ENCODE results near the gene SVOP. TPM values are rescaled to one million over a fixed set of nuclear protein-coding genes. Genes with fewer than 3 reads are reported as not detected.

The SVOP gene
- total and polyA plus RNA-seq, 2 of the 4 experiments (the other 2 are of a cell fraction): not detected

GRCh38 chr12:108886873-108887629 is 133.8 kb downstream of the SVOP start:
- Histone ChIP-seq H4K91ac (ENCODE audit: insufficient read depth, low read depth, low read length) (no peak overlapping the region), H2AK9ac (replicated peaks; ENCODE audit: low read depth, low read length, poor library complexity) (no peak overlapping the region), H3K27ac (ENCODE audit: insufficient read depth, low read length) (no peak overlapping the region), H3K4ac (ENCODE audit: low read depth, low read length) (no peak overlapping the region), H4K8ac (ENCODE audit: low read depth in 2 of 2, low read length in 2 of 2) (no peak overlapping the region), H3K9ac (ENCODE audit: low read depth, low read length) (no peak overlapping the region), H3K14ac (replicated peaks; ENCODE audit: low read depth, low read length) (no peak overlapping the region), H3K79me1 (ENCODE audit: low read depth in 1 of 2, low read length in 2 of 2) (no peaks in the 10 kb centered on the region), H3K27me3 (ENCODE audit: control insufficient read depth, insufficient read depth, low read length) (peaks cover 2% of the 10 kb centered on the region), H4K5ac (ENCODE audit: low read depth, low read length) (no peak overlapping the region), H2AFZ (replicated peaks; ENCODE audit: low read length, poor library complexity) (no peak overlapping the region), H3K4me3 (ENCODE audit: insufficient read depth, low read depth, low read length) (no peak overlapping the region), H2BK5ac (ENCODE audit: low read depth, low read length, poor library complexity, severe bottlenecking) (no peak overlapping the region), H2BK15ac (ENCODE audit: low read depth, low read length) (no peak overlapping the region), H3K56ac (ENCODE audit: extremely low read depth, insufficient read depth, low read length) (no peak overlapping the region), H3K36me3 (ENCODE audit: control insufficient read depth, insufficient read depth, low read length) (no peaks in the 10 kb centered on the region), H3K4me2 (ENCODE audit: low read depth, low read length) (no peak overlapping the region), H3K9me3 (ENCODE audit: control insufficient read depth, insufficient read depth, low read length) (no peaks in the 10 kb centered on the region), H4K20me1 (ENCODE audit: insufficient read depth, low read length) (no peaks in the 10 kb centered on the region), H3K9me1 (ENCODE audit: insufficient read depth, low read length) (no peaks in the 10 kb centered on the region), H3K18ac (ENCODE audit: low read depth, low read length) (no peak overlapping the region), H3K23ac (ENCODE audit: low read depth, low read length) (no peak overlapping the region), H3K4me1 (ENCODE audit: control insufficient read depth, insufficient read depth, low read length) (no peaks in the 10 kb centered on the region), H2BK120ac (ENCODE audit: low read depth, low read length) (no peak overlapping the region), H2AK5ac (ENCODE audit: low read depth, low read length) (no peak overlapping the region), H2BK20ac (ENCODE audit: low read depth, low read length) (no peak overlapping the region)
- ChIA-PET POLR2A (ENCODE audit: unreplicated experiment) (interaction anchor here (0.6 kb wide), 1 partner anchor 30 kb away, joined by 3 read pairs; the partner anchor contains the start of gene SSH1), CTCF (no interaction called here)
- intact Hi-C loops (cut with micrococcal nuclease) (no loop called here), in situ Hi-C loops (cut with MboI; ENCODE audit: low sequenced_read_pairs) (no loop called here), dilution Hi-C loops (cut with HindIII; ENCODE audit: low sequenced_read_pairs, unreplicated experiment) (no loop called here)
- 40% methylated on average over 1 of the region's 9 CpGs; no CpG with 5 or more reads in 1 of the 2 experiments for WGBS, 2 experiments (ENCODE audit: extremely low coverage in 2 of 2, insufficient read length in 1 of 2)
- BruUV-seq (replicated peaks): no TSS peak
- DNase-seq (no peak), ATAC-seq (ENCODE audit: low read depth) (no peak)
- no peak for TF ChIP-seq RCOR1 (IDR thresholded peaks at IDR 0.05; ENCODE audit: insufficient replicate concordance, low read length)
- no peak for TF ChIP-seq CEBPB (IDR thresholded peaks at IDR 0.05; ENCODE audit: low read depth, low read length)
- TF ChIP-seq, protein P1, sequence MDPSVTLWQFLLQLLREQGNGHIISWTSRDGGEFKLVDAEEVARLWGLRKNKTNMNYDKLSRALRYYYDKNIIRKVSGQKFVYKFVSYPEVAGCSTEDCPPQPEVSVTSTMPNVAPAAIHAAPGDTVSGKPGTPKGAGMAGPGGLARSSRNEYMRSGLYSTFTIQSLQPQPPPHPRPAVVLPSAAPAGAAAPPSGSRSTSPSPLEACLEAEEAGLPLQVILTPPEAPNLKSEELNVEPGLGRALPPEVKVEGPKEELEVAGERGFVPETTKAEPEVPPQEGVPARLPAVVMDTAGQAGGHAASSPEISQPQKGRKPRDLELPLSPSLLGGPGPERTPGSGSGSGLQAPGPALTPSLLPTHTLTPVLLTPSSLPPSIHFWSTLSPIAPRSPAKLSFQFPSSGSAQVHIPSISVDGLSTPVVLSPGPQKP (IDR thresholded peaks at IDR 0.05; ENCODE audit: borderline replicate concordance, low read depth, low read length): no peak
- no peak for TF ChIP-seq CTCF (conservative IDR thresholded peaks at IDR 0.05; ENCODE audit: low read depth, low read length)
- no peak for TF ChIP-seq SMC3 (IDR thresholded peaks at IDR 0.05; ENCODE audit: low read depth, low read length)
- no peak for TF ChIP-seq RFX5 (IDR thresholded peaks at IDR 0.05; ENCODE audit: low read depth, low read length)
